ENCODE data around the gene THSD7B. TPM values are rescaled to one million over a fixed set of nuclear protein-coding genes. Genes with fewer than 3 reads are reported as not detected.
"Not testable (repeated sequence)": the region's sequence is repeated elsewhere in the genome, so short reads cannot be mapped to it uniquely, and the experiment has no call there.

THSD7B gene
- polyA plus RNA-seq, 1 donor from 2014 or later: not detected

DNA sequence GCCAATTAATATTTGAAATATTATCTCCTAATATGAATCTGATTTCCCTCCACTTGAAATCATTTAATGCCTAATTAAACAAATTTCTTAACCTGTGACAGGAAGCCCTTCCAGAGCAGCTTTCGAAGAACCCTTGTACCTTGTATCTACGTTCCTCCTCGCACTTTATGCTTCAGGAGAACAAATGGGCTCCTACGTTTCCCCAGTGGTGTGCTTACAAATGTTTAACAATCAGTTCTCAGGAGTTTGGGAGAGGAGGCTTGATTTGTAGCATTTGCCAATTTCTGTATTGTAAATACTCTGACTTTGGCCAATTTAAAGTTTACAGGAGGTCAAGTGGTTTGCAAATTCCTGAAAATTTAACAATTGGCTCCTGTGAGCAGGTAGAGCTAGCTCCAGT, 327.8 kb downstream of the THSD7B start:
- no peak overlapping the region for H3K4me3 Mint-ChIP-seq
- H3K36me3 Mint-ChIP-seq: no peaks in the 10 kb centered on the region
- H3K9me3 Mint-ChIP-seq: no peaks in the 10 kb centered on the region
- H3K4me1 Mint-ChIP-seq: no peaks in the 10 kb centered on the region
- no peak overlapping the region for H3K27ac Mint-ChIP-seq
- no peaks in the 10 kb centered on the region for H3K27me3 Mint-ChIP-seq

DNA sequence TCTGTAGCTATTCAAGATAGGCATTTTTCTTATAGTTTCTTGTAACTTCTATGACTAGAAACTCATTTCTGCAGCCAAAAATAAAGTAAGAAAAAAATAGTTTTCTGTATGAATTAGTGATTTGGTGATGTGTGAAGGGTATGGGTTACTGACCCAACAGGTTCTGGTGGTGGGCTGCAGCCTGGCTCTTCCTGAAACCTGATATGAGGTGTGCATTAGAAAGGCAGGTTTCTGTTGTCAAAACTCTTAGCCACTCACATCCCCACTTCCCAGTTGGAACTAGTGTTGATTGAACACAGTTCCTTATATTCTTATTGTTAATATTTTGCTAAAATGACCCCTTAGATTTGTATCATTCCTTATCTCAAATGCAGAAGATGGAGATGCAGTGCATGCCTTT, 330.8 kb downstream of the THSD7B start:
- no peak overlapping the region for H3K4me3 Mint-ChIP-seq
- no peak overlapping the region for H3K27ac Mint-ChIP-seq
- no peaks in the 10 kb centered on the region for H3K4me1 Mint-ChIP-seq
- no peaks in the 10 kb centered on the region for H3K9me3 Mint-ChIP-seq
- no peaks in the 10 kb centered on the region for H3K36me3 Mint-ChIP-seq
- H3K27me3 Mint-ChIP-seq: no peaks in the 10 kb centered on the region

DNA sequence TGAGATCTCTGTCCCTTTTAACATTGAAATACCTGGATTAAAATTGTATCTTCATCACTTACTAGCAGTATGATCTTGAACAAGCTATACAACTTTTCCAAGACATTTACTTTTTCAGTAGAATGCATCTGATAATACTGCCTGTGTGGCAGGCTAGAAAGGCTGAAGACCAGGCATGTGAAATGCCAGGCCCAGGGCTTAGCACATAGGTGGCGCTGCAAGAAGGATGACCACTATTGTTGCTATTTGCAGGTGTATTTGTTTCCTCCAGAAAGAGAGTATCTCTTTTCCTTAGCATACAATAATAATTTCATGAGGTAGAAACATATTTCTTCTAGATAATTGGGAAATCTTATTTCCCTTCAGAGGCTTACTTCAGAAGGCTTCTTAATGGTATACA, 331.3 kb downstream of the THSD7B start:
- no peak overlapping the region for H3K27ac Mint-ChIP-seq
- H3K27me3 Mint-ChIP-seq: no peaks in the 10 kb centered on the region
- H3K4me1 Mint-ChIP-seq: no peaks in the 10 kb centered on the region
- no peaks in the 10 kb centered on the region for H3K9me3 Mint-ChIP-seq
- no peak overlapping the region for H3K4me3 Mint-ChIP-seq
- H3K36me3 Mint-ChIP-seq: no peaks in the 10 kb centered on the region

DNA sequence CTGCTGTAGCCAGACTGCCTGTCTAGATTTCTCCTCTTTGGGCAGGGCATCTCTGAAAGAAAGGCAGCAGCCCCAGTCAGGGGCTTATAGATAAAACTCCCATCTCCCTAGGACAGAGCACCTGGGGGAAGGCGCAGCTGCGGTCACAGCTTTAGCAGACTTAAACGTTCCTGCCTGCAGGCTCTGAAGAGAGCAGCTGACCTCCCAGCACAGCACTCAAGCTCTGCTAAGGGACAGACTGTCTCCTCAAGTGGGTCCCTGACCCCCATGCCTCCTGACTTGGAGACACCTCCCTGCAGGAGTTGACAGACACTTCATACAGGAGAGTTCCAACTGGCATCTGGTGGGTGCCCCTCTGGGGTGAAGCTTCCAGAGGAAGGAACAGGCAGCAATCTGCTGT, 336.5 kb downstream of the THSD7B start:
- H3K27me3 Mint-ChIP-seq, H3K4me3 Mint-ChIP-seq, H3K27ac Mint-ChIP-seq, H3K4me1 Mint-ChIP-seq, H3K36me3 Mint-ChIP-seq: not testable (repeated sequence)
- H3K9me3 Mint-ChIP-seq: peaks cover 0 to 11% (median 2%) of the 10 kb centered on the region in 3 donors

DNA sequence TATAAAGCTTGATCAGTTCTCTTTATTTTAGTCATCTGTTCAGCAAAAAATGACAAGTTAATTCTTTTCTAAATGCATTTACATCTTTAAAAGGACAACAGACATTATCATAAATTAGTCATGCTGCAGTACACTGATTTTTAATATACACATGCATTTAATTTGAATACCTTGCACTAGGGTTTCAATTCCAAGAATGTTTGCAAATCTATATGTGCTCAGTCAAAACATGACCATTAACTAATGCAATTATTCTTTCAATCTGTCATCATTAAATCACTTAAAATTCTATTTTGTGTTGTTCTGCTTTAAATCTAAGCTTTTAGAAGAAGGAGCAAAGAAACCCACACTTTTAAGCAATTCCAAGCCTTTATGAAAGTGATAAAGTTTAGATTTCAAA, 342.6 kb downstream of the THSD7B start:
- Mint-ChIP-seq H3K9me3 (peaks cover 0 to 11% (median 0%) of the 10 kb centered on the region in 3 donors), H3K36me3 (no peaks in the 10 kb centered on the region), H3K4me1 (no peaks in the 10 kb centered on the region), H3K27me3 (no peaks in the 10 kb centered on the region), H3K4me3 (no peak overlapping the region), H3K27ac (no peak overlapping the region)

DNA sequence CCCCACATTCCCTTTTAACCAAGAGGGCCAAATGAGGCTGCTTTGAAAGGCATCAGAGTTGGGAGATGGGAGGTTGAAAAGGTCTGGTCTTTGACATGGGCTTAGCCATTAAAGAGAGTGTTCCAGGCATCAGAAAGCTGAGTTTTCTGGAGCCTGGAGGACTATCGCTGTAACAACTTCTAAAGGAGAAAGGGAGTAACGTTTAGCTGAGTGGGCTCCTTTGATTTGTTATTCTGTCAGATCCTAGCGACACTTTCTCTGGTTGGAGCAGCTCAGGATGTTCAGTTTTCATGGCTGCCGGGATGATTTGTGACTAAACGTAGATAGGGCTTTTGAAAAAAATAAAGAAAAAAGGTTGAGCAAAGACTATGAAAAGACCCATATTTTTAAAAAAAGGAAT, 346.6 kb downstream of the THSD7B start:
- Mint-ChIP-seq H3K4me1 (no peaks in the 10 kb centered on the region), H3K9me3 (no peaks in the 10 kb centered on the region), H3K27ac (no peak overlapping the region), H3K27me3 (no peaks in the 10 kb centered on the region), H3K4me3 (no peak overlapping the region), H3K36me3 (no peaks in the 10 kb centered on the region)

DNA sequence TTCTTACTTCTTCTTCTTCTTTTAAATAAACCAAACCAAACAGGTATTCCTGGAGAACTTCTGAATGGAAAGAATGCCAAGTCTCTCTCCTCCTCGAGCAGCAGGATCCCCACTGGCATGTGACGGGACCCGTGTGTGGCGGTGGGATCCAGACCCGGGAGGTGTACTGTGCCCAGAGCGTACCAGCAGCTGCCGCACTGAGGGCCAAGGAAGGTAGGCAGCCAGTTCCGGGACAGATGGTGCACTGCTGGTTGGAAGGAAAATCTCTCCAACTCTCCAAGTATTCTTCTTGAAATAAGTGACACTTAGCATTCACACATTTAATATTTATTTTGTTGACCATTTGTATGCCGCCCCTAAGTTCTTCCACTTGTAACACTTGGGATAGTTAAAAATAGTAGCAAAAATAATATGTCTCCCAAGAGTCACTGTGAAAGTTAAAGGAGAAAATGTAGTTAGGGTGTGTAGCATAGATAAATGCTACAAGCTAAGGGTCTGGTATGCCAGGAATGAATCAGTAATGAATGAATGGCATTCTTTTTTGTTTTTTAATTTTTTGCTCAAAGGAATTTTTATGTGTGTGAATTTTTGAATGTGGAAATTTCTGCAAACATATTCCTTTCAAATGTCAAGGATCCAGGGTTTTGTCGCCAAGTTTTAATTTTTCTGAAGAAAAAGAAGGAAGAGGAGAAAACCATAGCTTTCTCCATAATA, 349.9 kb downstream of the THSD7B start:
- peaks cover 0 to 4% (median 0%) of the 10 kb centered on the region in 3 donors for H3K9me3 Mint-ChIP-seq

DNA sequence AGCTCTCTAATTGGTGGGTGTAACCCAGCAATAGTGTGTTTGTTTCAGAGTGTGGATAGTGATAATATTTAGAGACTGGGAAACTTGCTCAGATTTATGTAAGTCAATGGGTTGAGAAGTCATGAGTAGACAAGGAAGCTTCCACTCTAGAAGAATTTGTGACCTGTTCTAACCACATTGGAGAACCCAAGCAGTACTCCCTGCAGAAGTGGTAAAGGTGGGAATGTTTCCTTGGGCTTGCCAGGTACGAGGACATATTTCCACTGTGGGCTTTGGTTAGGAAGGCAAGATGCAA, 350.4 kb downstream of the THSD7B start:
- no peaks in the 10 kb centered on the region for H3K27me3 Mint-ChIP-seq
- H3K36me3 Mint-ChIP-seq: no peaks in the 10 kb centered on the region
- H3K4me1 Mint-ChIP-seq: no peaks in the 10 kb centered on the region
- no peak overlapping the region for H3K27ac Mint-ChIP-seq
- no peak overlapping the region for H3K4me3 Mint-ChIP-seq
- H3K9me3 Mint-ChIP-seq: peaks cover 0 to 5% (median 0%) of the 10 kb centered on the region in 3 donors

More for the DNA sequence above, 349.9 kb downstream of the THSD7B start:
- H3K4me3 Mint-ChIP-seq: no peak overlapping the region
- H3K36me3 Mint-ChIP-seq: no peaks in the 10 kb centered on the region
- H3K27me3 Mint-ChIP-seq: no peaks in the 10 kb centered on the region
- H3K27ac Mint-ChIP-seq: peak overlapping the region in 1 of 3 donors; percentile 13
- H3K4me1 Mint-ChIP-seq: no peaks in the 10 kb centered on the region

DNA sequence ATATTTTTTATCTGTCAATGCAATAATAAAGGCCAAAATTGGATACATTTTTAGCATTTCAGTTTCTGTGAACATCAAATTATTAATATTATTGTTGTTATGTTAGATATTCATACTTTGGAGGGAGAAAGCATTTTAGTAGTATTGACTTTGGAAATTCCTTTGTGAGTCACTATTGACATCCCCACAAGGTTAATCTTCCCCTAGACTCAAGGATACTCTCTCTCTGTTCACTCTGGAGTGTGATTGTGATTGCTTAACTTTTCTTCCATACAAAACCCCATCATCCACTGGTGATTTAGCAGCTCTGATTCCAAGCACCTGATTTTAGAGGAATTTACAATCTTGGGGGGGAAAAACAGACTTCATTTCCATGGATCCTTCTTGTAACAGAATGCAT, 352.0 kb downstream of the THSD7B start:
- peaks cover 3 to 5% (median 4%) of the 10 kb centered on the region in 3 donors for H3K9me3 Mint-ChIP-seq
- no peaks in the 10 kb centered on the region for H3K27me3 Mint-ChIP-seq
- H3K27ac Mint-ChIP-seq: no peak overlapping the region
- peaks cover 0 to 2% (median 0%) of the 10 kb centered on the region in 3 donors for H3K4me1 Mint-ChIP-seq
- no peaks in the 10 kb centered on the region for H3K36me3 Mint-ChIP-seq
- H3K4me3 Mint-ChIP-seq: no peak overlapping the region

DNA sequence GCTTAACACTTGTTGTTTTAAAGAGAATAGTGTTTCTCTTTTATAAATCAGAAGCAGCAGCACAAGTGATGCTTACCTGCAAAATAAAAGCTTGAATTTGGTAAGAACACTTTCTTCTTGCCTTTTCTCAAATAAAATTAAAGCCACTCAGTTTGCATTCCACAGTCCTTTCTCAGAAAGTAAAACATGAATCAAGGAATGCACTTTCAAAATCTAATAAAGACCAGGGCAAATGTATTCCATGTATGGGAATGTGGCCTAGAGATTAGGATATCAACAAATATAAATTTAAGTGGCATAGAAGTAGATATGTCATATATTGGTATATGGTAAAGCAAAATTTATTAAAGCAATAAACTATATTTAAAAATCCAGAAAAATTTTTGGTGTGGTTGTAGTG, 352.8 kb downstream of the THSD7B start:
- no peaks in the 10 kb centered on the region for H3K27me3 Mint-ChIP-seq
- H3K4me3 Mint-ChIP-seq: no peak overlapping the region
- H3K27ac Mint-ChIP-seq: no peak overlapping the region
- peaks cover 0 to 2% (median 0%) of the 10 kb centered on the region in 3 donors for H3K4me1 Mint-ChIP-seq
- peaks cover 3 to 5% (median 4%) of the 10 kb centered on the region in 3 donors for H3K9me3 Mint-ChIP-seq
- H3K36me3 Mint-ChIP-seq: no peaks in the 10 kb centered on the region

DNA sequence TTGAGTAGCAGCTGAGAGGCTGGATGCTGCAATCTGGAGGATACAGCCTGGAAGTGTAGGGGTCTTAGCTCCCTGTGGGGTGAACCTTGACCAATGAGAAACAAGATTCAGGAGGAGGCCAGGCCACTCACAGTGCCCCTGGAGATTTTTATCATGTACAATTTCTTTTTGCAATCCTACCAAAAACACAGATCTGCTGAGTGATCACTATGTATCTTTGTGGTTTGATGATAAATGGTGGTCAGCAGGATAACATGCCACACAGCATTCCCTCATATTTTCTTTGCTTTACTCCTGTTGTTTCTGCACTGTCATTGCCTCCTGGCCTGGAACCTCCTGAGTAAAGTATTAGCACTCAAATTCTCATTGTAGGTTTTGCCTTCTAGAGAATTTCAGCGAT, 357.9 kb downstream of the THSD7B start:
- Mint-ChIP-seq H3K4me3 (no peak overlapping the region), H3K36me3 (no peaks in the 10 kb centered on the region), H3K27ac (no peak overlapping the region), H3K9me3 (peaks cover 4 to 8% (median 5%) of the 10 kb centered on the region in 3 donors), H3K4me1 (peaks cover 0 to 2% (median 0%) of the 10 kb centered on the region in 3 donors), H3K27me3 (no peaks in the 10 kb centered on the region)

DNA sequence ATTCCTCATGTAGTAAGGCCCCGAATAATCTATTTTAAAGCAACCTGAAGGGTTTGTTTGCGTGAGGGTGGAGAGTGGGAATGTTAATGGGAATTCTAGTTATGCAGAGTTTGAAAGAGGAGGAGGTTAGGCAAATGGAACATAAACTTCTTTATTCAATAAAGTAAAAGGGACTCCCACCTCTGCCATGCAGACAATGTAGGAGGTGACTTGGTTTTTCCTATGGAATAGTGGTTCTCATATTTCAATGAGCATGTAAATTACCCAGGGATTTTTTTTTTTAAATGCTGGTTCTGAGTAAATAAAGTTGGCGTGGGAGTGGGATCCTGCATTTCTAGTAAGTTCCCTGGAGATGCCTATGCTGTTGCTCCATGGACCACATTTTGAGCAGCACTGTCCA, 367.9 kb downstream of the THSD7B start:
- no peak overlapping the region for H3K27ac Mint-ChIP-seq
- no peaks in the 10 kb centered on the region for H3K36me3 Mint-ChIP-seq
- H3K27me3 Mint-ChIP-seq: no peaks in the 10 kb centered on the region
- H3K4me1 Mint-ChIP-seq: no peaks in the 10 kb centered on the region
- peaks cover 0 to 2% (median 0%) of the 10 kb centered on the region in 3 donors for H3K9me3 Mint-ChIP-seq
- no peak overlapping the region for H3K4me3 Mint-ChIP-seq

DNA sequence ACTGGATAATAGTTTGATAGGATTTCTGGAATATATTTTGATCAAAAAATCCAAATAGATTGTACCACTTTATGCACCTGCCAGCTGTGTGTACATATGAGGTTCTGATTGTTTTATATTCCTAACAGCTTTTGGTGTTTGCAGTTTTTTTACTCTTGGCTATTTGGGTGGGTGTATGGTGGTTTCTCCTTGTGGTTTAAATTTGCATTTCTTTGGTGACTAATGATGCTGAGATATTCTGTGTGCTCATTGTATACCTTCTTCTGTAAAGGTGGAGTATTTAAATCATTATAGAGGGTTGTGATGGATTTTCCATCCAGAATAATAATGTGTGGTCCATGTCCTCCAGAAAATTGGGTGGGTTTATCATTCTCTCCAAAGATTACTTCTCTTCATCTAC, 372.9 kb downstream of the THSD7B start:
- peaks cover 0 to 2% (median 0%) of the 10 kb centered on the region in 3 donors for H3K9me3 Mint-ChIP-seq
- H3K4me3 Mint-ChIP-seq: no peak overlapping the region
- no peak overlapping the region for H3K27ac Mint-ChIP-seq
- H3K27me3 Mint-ChIP-seq: no peaks in the 10 kb centered on the region
- no peaks in the 10 kb centered on the region for H3K4me1 Mint-ChIP-seq
- H3K36me3 Mint-ChIP-seq: no peaks in the 10 kb centered on the region

DNA sequence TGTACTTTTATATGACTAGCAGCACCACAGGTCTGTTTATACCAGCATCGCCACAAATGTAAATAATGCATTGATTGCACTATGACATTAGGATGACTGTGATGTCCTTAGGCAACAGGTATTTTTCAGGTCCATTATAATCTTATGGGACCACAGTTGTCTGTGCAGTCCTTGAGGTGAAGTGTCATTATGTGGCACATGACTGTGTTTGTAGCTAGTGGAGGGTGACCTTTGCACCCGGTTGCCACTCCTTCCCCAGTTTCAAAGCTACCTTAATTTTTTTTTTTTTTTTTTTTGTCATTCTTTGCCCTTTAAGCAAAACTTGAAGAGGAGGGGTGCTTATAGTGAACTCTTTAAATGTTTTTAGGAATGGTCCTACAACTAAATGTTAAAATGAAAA, 386.4 kb downstream of the THSD7B start:
- H3K36me3 Mint-ChIP-seq: no peaks in the 10 kb centered on the region
- no peaks in the 10 kb centered on the region for H3K4me1 Mint-ChIP-seq
- no peak overlapping the region for H3K27ac Mint-ChIP-seq
- H3K4me3 Mint-ChIP-seq: no peak overlapping the region
- H3K27me3 Mint-ChIP-seq: no peaks in the 10 kb centered on the region
- H3K9me3 Mint-ChIP-seq: peaks cover 0 to 5% (median 1%) of the 10 kb centered on the region in 3 donors

DNA sequence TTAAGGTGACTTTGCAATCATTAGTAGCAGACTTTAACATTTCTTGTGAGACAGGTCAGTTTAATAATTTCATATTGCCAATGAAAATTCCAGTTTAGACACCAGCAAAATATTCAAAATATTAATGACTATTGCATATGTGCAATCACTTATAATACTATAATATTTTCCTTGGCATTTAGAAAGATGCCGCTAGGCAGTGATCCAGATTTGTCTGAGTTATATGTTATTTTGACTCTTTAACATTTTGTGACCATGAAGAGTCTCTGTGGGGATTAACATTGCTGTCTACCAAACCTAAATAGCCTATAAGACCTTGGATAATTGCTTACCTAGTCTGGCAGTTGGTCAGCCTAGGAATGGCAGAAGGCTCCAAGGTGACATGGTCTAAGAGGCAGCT, 389.6 kb downstream of the THSD7B start:
- Mint-ChIP-seq H3K36me3 (no peaks in the 10 kb centered on the region), H3K9me3 (peaks cover 0 to 1% (median 0%) of the 10 kb centered on the region in 3 donors), H3K27ac (no peak overlapping the region), H3K4me3 (no peak overlapping the region), H3K4me1 (no peaks in the 10 kb centered on the region), H3K27me3 (no peaks in the 10 kb centered on the region)

DNA sequence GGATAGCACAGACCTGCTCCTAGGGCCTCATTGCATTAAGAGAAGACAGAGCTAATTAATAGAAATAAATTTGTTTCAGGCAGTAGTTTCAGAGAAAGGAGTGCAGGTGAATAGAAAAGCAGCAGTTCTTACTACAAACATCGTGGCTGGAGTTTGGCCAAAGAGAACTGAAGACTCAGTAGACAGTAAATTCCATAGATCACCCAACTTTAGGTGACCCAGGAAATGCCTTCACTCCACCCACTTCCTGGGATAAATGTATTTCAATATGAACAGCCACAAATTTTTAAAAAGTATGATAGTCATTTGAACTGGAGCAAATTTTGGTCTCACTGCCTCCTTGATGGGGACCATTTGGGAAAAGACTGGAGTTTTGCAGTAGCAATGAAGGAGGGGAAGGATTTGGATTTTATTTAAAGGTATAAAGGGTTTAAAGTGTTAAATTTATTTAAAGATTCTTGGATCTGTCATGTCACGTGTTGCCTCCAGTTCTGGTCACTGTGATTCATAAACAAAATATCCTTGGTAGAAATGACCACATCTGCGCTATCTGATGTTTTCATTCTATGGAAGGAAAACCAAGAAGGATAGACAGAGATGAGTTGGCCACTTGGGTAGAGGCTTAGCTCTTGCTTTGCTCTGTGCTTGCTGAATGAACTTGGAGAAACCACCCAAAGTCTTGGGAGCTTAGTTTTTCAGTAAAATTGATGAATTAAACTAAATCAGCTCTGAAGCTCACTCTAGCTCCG, 390.2 kb downstream of the THSD7B start:
- no peak overlapping the region for H3K4me3 Mint-ChIP-seq
- peaks cover 0 to 1% (median 0%) of the 10 kb centered on the region in 3 donors for H3K9me3 Mint-ChIP-seq
- H3K4me1 Mint-ChIP-seq: no peaks in the 10 kb centered on the region
- no peaks in the 10 kb centered on the region for H3K36me3 Mint-ChIP-seq
- H3K27ac Mint-ChIP-seq: no peak overlapping the region
- H3K27me3 Mint-ChIP-seq: no peaks in the 10 kb centered on the region

All from IgD-negative memory B cell (primary cell).